AML-193 (cell line): ENCODE data around the gene GRB7.
"Not testable (repeated sequence)": the region's sequence is repeated elsewhere in the genome, so short reads cannot be mapped to it uniquely, and the experiment has no call there.

Experiments used
- DNase-seq, 2 experiments: peaks; one replicate each; lab custom pipeline; 2025; lab: John Stamatoyannopoulos, UW

Gene GRB7

DNA sequence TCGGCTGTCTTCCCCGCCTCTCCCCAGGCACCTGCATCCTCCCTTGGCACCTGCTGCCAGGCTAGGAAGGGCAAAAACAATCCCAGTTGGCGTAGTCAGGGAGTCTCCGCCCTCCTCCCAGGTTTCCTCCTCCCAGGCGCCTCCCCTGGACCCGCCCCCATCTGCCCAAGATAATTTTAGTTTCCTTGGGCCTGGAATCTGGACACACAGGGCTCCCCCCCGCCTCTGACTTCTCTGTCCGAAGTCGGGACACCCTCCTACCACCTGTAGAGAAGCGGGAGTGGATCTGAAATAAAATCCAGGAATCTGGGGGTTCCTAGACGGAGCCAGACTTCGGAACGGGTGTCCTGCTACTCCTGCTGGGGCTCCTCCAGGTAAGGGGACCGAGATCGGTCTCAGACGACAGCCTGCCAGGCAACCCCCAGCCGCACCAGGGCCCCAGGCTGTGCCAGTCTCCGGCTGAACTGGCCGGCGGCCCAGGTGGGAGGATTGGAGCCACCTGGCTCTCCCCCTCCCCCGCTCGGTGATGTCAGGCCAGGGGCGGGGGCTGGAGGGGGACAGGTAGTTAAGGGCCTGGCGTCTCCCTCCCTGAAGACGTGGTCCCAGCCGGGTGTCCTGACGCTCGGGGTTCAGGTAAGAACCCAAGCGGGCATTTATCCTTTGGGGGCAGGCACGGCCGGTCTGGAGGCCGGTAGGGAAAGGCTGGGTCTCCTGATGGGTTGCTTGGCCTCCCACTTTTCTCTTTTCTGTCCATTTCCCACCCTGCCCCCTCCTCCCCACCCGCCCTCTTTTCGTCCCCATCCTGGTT, at the start of gene GRB7:
Gene GRB7, plus strand, starts transcription at position 179 of the 808 bp plus-strand sequence. CDS start 4,364 bp downstream, outside the sequence.
- DNase-seq = no peak

DNA sequence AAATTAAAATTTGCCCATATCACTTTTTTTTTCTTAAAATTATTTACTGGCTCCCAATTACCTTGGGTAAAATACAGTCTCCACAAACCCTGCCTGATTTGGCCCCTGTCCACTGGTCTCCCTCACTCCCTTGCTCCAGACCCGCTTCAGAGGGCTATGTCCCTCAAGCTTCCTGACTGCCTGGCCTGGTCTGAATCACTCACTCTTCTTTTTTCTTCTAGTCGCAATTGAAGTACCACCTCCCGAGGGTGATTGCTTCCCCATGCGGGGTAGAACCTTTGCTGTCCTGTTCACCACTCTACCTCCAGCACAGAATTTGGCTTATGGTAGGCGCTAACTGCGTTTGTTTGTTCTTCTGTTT, 49.3 kb upstream of the GRB7 start:
- DNase-seq = no peak

DNA sequence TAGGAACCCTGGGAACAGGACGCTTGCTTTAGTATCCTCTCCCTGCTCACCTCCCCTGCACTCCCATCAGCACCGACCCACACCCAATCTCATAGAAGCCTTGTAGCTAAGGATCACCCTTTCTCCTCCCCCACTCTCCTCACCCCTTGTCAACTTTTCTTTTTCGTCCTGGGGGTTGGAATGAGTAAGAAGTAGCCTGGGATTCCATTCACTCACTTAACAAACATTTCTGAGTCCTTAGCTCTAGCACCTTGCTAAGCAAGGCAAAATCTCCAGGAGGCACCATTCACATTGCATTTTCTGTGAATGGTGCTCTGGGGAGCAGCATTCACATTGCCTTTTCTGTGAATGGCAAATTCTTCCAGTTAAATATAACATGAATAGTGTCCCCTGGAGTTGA, 48.8 kb upstream of the GRB7 start:
- no peak for DNase-seq

- no peak for DNase-seq
Measured at GRCh38 chr17:39694593-39694992, 43.1 kb upstream of the GRB7 start.

DNA sequence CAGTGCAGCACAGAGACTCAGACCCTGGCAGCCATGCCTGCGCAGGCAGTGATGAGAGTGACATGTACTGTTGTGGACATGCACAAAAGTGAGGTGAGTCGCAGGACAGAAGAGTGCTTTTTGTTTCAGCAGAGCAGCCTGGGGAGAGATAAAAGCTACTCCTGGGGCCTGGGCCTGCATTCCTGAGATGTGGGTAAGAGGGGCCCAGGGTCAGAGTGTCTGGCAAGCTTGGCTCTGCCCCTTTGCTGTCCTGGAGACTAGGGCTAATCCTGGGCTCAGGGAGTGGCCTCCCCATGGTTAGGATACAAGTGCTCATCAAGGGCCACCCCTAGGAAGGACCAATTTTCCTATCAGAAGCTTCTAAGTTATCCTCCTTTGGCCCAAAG, 42.7 kb upstream of the GRB7 start:
- DNase-seq = no peak

GRCh38 chr17:39696731-39697130, 41.0 kb upstream of the GRB7 start:
- DNase-seq = no peak

DNA sequence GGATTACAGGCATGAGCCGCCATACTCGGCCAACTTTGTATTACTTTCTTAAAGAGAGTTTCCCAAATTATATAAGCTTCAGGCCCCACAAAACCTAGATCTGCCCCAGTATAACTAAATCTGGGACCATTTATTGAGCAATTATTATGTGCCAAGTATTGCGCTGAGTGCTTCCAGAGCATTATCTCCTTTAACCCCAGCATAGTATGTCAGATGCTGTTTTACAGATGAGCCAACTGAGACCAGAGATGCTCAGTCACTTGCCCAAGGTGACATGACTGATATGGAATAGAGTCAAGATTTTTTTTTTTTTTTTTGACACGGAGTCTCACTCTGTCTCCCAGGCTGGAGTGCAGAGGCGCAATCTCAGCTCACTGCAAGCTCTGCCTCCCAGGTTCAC, 39.8 kb upstream of the GRB7 start:
- no peak for DNase-seq

DNA sequence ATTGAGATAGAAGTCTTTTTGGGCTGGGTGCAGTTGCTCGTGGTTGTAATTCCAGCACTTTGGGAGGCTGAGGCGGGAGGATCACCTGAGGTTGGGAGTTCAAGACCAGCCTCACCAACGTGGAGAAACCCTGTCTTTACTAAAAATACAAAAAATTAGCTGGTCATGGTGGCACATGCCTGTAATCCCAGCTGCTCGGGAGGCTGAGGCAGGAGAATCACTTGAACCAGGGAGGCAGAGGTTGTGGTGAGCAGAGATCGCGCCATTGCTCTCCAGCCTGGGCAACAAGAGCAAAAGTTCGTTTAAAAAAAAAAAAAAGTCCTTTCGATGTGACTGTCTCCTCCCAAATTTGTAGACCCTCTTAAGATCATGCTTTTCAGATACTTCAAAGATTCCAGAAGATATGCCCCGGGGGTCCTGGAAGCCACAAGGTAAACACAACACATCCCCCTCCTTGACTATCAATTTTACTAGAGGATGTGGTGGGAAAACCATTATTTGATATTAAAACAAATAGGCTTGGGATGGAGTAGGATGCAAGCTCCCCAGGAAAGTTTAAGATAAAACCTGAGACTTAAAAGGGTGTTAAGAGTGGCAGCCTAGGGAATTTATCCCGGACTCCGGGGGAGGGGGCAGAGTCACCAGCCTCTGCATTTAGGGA, 38.5 kb upstream of the GRB7 start:
- DNase-seq = not testable (repeated sequence)

GRCh38 chr17:39699818-39700147, 38.0 kb upstream of the GRB7 start, which contains the start of gene ERBB2:
TSS of gene ERBB2 (plus strand) at chr17:39700064. CDS start at chr17:39700239, 175 bp downstream.
- DNase-seq = no peak

GRCh38 chr17:39700148-39700987, 37.4 kb upstream of the GRB7 start:
- no peak for DNase-seq

DNA sequence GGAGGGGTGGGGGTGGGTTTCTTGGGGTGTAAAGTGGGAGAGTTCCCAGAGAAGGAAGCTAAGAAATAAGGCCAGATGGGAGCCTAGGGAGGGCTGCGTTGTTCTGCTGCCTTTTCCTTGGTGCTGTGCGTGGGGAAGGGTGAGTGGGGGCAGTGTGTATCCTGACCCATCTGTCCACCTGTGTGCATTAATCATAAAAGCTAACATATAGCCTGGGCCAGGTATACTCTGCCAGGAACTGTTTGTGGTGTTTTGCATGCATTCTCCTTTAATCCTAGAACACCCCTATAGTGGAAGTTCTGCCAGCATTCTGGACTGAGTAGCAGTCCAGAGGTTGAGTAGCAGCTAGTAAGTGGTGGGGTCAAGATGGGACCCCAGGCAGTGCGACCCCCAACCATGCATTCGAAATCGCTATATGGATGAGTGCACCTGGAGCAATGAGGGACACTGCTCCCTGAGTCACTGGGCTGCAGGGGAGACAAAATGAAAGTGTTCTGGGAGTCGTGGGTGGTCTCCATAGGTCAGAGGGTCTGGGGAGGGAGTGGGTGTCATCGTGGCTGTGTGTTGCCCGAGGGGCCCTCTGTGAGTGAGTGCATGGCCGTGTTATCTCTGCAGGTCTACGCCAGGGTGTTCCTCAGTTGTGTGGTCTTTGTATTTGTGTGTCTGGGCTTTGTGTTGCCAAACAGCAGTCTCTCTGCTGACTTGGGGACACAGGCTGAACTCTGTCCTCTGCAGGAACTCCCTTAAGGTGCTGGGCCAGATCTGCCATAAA, 36.5 kb upstream of the GRB7 start:
- DNase-seq = no peak

DNA sequence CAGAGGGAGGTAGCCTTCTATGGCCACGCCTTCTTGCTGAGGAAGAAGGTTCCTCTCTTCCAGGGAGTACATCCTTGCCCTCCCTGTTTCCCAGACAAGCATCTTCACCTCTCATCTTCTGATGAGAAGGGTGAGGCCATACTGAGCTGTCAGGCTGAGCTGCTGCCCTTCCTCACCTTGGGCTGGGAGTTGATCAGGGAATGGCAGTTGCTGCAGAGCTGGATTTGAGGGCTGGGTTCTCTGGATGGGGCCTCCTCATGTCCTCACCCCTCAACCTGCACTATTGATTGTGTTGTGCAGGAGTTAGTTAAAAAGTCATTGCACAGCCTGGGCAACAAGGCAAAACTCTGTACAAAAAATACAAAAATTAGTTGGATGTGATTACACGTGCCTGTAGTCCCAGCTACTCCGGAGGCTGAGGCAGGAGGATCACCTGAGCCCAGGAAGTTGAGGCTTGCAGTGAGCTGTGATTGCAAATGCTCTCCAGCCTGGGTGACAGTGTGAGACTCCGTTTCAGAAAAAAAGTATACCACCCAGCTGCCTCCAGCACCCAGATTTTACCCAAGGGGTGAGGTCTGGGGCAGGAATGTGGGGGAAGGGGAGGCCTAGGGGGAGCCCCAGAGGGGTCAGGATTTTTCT, 35.8 kb upstream of the GRB7 start:
- no peak for DNase-seq

GRCh38 chr17:39702901-39703893, 34.5 kb upstream of the GRB7 start:
- no peak for DNase-seq

- DNase-seq = no peak
Measured at GRCh38 chr17:39703913-39704312, 33.8 kb upstream of the GRB7 start.

- DNase-seq = no peak
Measured at GRCh38 chr17:39704821-39705551, 32.8 kb upstream of the GRB7 start.

DNA sequence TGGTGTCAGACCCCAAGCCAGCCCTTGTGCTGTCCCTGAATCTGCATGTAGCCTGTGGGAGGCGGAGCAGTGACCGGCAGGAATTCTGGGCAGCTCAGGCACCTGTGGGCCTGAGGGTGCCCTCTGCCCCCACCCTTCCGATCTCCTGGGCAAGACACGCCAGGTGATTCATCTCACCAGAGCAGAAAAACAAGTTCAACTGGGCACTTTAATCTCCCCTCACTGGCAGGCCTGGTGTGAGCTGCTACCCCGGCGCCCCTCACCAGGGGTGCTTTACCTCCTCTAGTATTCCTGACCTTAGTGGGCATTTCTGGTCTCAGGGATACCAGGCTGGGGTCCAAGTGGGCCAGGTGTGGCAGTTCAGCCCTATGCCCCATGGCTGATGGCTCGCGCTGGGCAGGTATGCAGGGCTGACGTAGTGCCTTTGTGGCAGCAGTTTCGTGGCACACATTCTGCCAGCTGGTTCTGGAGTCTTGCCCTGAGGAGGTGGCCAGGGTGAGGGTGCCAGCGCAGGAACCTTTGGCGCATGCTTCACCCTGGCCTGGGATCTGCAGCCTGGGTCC, 31.9 kb upstream of the GRB7 start:
- no peak for DNase-seq

GRCh38 chr17:39706383-39706782, 31.4 kb upstream of the GRB7 start:
- DNase-seq = no peak

- DNase-seq = no peak
Measured at GRCh38 chr17:39706921-39707337, 30.8 kb upstream of the GRB7 start.

DNA sequence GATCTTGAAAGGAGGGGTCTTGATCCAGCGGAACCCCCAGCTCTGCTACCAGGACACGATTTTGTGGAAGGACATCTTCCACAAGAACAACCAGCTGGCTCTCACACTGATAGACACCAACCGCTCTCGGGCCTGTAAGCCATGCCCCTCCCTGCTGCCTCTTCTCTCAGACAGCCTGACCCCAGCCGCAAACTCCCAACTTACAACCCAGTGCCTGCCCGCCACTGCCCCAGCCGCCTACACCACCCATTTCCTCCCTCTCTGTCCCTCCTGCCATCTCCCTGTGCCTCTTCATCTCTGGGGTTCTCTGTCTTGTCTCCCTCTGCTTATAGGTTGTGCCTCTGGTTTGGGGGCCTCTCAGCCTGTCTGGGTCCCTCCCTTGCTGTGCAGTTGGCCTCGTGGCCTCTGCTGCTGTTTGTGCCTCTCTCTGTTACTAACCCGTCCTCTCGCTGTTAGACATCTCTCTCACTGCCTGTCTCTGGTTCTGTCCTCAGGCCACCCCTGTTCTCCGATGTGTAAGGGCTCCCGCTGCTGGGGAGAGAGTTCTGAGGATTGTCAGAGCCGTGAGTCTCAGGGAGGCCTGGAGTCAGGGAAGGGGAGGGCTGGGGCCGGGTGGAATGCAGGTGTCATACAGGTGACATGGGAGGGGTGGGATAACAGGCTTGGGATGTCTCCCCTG, 28.3 kb upstream of the GRB7 start:
- DNase-seq = no peak
